Kidney (tissue), 14 donors: Measurements from ENCODE around the gene ERBB4. TPM values are rescaled to one million over a fixed set of nuclear protein-coding genes. Genes with fewer than 3 reads are reported as not detected.

Source experiments
- DNase-seq, 5 donors: peaks; one replicate each; pipeline ENCODE4 v3.0.0-alpha.2; 2013 to 2020
- FAIRE-seq: peaks from 2 replicates; lab custom pipeline; 2012; peaks lifted over from hg19 to GRCh38; lab: Jason Lieb, UNC
- H3K27ac ChIP-seq, 2 donors: one replicate each; pipeline ENCODE4 v1.7.0; 2013; ENCODE audit warnings: low read depth in 2 of 2, low read length in 2 of 2, inconsistent platforms in 1 of 2
- H3K27me3 ChIP-seq: one replicate; pipeline ENCODE4 v1.7.1; 2013; ENCODE audit warnings: low read length, inconsistent platforms; ENCODE audit not compliant: control insufficient read depth, insufficient read depth
- H3K36me3 ChIP-seq, 3 donors: one replicate each; pipeline versions ENCODE4 v1.7.0 to v1.7.1; 2013; ENCODE audit warnings: low read length in 3 of 3, control low read depth in 1 of 3, inconsistent platforms in 1 of 3; ENCODE audit not compliant: insufficient read depth in 3 of 3, control insufficient read depth in 2 of 3
- H3K4me1 ChIP-seq, 3 donors: one replicate each; pipeline versions ENCODE4 v1.7.0 to v1.7.1; 2013; ENCODE audit warnings: low read length in 3 of 3, inconsistent platforms in 1 of 3, low read depth in 1 of 3; ENCODE audit not compliant: control insufficient read depth in 2 of 3, insufficient read depth in 2 of 3
- H3K4me3 ChIP-seq, 3 donors: one replicate each; pipeline versions ENCODE4 v1.7.0 to v1.8.1; 2013; ENCODE audit warnings: low read length in 3 of 3, control low read depth in 1 of 3, inconsistent platforms in 1 of 3
- H3K9ac ChIP-seq, 3 donors: one replicate each; pipeline versions ENCODE4 v1.7.0 to v1.7.1; 2013; ENCODE audit warnings: low read length in 3 of 3, control low read depth in 1 of 3, inconsistent platforms in 1 of 3
- H3K9me3 ChIP-seq, 3 donors: one replicate each; pipeline versions ENCODE4 v1.7.0 to v1.7.1; 2013; ENCODE audit warnings: low read length in 3 of 3, control low read depth in 1 of 3, inconsistent platforms in 1 of 3; ENCODE audit not compliant: control insufficient read depth in 2 of 3, insufficient read depth in 1 of 3
- intact Hi-C: fragments of 100-400 bp; cut with DNase I; formaldehyde crosslinking; loops from one replicate; pipeline ENCODE4 v1.11.1; 2022
- polyA plus RNA-seq: library from polyadenylated mRNA; stranded (reverse); fragments of 350-450 nt; fragmentation: Illumina TruSeq; extraction: RNeasy Lipid Tissue Mini Kit (QIAGEN cat#74804); gene quantifications from one replicate; pipeline ENCODE4 v1.2.3, GENCODE V29; 2014; ENCODE audit warnings: low read depth, low replicate concordance; ENCODE audit not compliant: insufficient read depth
- total RNA-seq: library from RNA; stranded (reverse); fragmentation: NEBNext Ultra II Directional; extraction: Animal tissue kit (Norgen Biotek cat#: 25700); gene quantifications from one replicate; pipeline ENCODE4 v1.2.1, GENCODE V29; 2021
- TF ChIP-seq, protein P1 (sequence below): IDR thresholded peaks from 3 replicates; pipeline ENCODE4 v1.5.1; 2012; ENCODE audit warnings: mild to moderate bottlenecking, moderate library complexity, borderline replicate concordance; ENCODE audit not compliant: insufficient read depth; ENCODE audit errors: extremely low read depth
- donor health status: control.
- donor health status: control.
- donor health status: control.
- donor health status: control.
- donor health status: control.
- donor health status: DM: yes; HTN: yes; CAD: no.
- donor health status: Normal renal cell carcinoma (clear cell type).

ERBB4 gene
- total and polyA plus RNA-seq, 2 donors from 2014 or later, result 3.9 to 152 TPM

DNA sequence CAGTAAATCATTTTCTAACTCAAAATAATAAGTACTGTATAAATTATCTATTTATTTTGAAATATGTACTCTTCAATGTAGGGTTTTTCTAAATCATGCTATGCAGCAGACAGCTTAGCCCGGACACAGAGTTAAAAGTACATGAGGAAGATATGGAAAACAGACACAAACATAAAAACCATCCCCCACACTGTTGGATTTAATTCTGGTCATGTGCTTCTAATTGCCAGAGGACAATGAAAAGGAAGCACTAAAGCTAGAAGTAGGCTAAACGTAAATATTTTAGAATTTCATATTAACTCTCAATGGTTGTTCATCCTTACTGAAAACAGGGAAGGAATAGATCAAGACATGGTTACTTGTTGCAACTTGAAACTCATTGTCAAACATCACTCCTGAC, 420.7 kb downstream of the ERBB4 start:
- Histone ChIP-seq H3K9ac (no peak overlapping the region), H3K36me3 (no peaks in the 10 kb centered on the region), H3K4me3 (no peak overlapping the region), H3K9me3 (no peaks in the 10 kb centered on the region), H3K27ac (no peak overlapping the region), H3K4me1 (no peaks in the 10 kb centered on the region), H3K27me3 (no peaks in the 10 kb centered on the region)
- DNase-seq (no peak), FAIRE-seq (no peak)
- TF ChIP-seq, protein P1, sequence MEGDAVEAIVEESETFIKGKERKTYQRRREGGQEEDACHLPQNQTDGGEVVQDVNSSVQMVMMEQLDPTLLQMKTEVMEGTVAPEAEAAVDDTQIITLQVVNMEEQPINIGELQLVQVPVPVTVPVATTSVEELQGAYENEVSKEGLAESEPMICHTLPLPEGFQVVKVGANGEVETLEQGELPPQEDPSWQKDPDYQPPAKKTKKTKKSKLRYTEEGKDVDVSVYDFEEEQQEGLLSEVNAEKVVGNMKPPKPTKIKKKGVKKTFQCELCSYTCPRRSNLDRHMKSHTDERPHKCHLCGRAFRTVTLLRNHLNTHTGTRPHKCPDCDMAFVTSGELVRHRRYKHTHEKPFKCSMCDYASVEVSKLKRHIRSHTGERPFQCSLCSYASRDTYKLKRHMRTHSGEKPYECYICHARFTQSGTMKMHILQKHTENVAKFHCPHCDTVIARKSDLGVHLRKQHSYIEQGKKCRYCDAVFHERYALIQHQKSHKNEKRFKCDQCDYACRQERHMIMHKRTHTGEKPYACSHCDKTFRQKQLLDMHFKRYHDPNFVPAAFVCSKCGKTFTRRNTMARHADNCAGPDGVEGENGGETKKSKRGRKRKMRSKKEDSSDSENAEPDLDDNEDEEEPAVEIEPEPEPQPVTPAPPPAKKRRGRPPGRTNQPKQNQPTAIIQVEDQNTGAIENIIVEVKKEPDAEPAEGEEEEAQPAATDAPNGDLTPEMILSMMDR, result no peak
- intact Hi-C loops, result no loop called here

DNA sequence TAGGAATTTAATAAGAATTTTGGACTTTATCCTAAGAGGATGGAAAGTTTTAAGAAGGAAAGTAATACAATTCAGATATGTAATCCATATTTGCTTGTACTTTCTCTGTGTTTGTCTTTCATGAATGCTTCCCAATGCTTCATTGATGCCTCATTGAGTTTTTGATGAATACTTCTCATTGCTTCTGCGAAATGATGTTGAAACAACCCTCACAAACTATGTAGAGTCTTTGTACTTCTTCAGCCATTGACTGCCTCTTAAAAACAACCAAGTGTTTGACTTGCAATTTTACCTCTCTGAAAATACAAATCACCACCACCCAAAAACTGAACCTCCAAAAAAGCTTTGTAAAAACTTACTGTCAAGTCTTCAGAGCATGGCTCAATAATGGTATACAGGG, 424.1 kb downstream of the ERBB4 start:
- H3K9ac ChIP-seq, result no peak overlapping the region
- TF ChIP-seq, protein P1, result no peak
- intact Hi-C loops, result no loop called here
- H3K27ac ChIP-seq, result no peak overlapping the region
- no peaks in the 10 kb centered on the region for H3K9me3 ChIP-seq
- no peaks in the 10 kb centered on the region for H3K27me3 ChIP-seq
- H3K4me3 ChIP-seq, result no peak overlapping the region
- no peaks in the 10 kb centered on the region for H3K36me3 ChIP-seq
- no peak for FAIRE-seq
- H3K4me1 ChIP-seq, result no peaks in the 10 kb centered on the region
- DNase-seq, result no peak

DNA sequence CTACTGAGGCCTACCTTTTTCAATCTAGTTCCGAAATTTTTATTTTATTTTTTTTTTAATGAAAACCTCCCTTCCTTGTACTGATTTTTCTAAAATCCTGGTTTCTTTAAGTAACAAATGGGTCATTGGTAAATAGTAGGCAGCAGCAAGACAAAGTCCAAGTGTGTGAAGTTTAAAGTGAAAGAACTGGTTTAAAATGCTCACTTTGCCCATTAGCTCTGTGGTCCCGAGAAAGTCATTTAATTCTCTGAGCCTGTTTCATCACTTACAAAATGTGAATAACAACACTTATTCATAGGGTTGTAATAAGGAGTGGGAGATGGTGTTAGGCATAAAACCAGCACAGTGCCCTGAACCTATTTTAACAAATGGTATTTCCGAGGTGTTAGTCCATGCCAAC, 426.2 kb downstream of the ERBB4 start:
- intact Hi-C loops, result no loop called here
- TF ChIP-seq, protein P1, result no peak
- no peaks in the 10 kb centered on the region for H3K9me3 ChIP-seq
- no peaks in the 10 kb centered on the region for H3K4me1 ChIP-seq
- no peak overlapping the region for H3K4me3 ChIP-seq
- DNase-seq, result no peak
- no peaks in the 10 kb centered on the region for H3K36me3 ChIP-seq
- H3K27ac ChIP-seq, result no peak overlapping the region
- FAIRE-seq, result no peak
- no peaks in the 10 kb centered on the region for H3K27me3 ChIP-seq
- no peak overlapping the region for H3K9ac ChIP-seq
